ENCODE measurements around the gene SELPLG.
"Not testable (repeated sequence)": the region's sequence is repeated elsewhere in the genome, so short reads cannot be mapped to it uniquely, and the experiment has no call there.

SELPLG gene

GRCh38 chr12:108635997-108636808, 2.5 kb upstream of the SELPLG start:
- no peak for DNase-seq (ENCODE audit: low spot score in 2 of 2)
- Mint-ChIP-seq H3K4me1 (peaks cover 59% of the 10 kb centered on the region), H3K9me3 (no peaks in the 10 kb centered on the region), H3K4me3 (peak overlapping the region; percentile 92), H3K36me3 (peaks cover 42% of the 10 kb centered on the region), H3K27ac (peak overlapping the region; percentile 37)
- no peak for ATAC-seq

GRCh38 chr12:108635201-108635996, 1.7 kb upstream of the SELPLG start:
- Mint-ChIP-seq H3K36me3 (peaks cover 48% of the 10 kb centered on the region), H3K4me3 (peak overlapping the region; percentile 92), H3K9me3 (no peaks in the 10 kb centered on the region), H3K27ac (peak overlapping the region; percentile 37), H3K4me1 (peaks cover 67% of the 10 kb centered on the region)
- ATAC-seq, result peak; percentile 39
- peak; percentile 28 to 74 for DNase-seq (ENCODE audit: low spot score in 2 of 2)

- ATAC-seq (peak; percentile 49), DNase-seq (ENCODE audit: low spot score in 2 of 2) (peak; percentile 42 to 80)
- Mint-ChIP-seq H3K9me3 (no peaks in the 10 kb centered on the region), H3K27ac (peak overlapping the region; percentile 96), H3K4me1 (peaks cover 65% of the 10 kb centered on the region), H3K4me3 (peak overlapping the region; percentile 92), H3K36me3 (peaks cover 59% of the 10 kb centered on the region)
Measured at GRCh38 chr12:108634341-108634751, 652 bp upstream of the SELPLG start.

GRCh38 chr12:108633081-108633533, 587 bp downstream of the SELPLG start:
- Mint-ChIP-seq H3K27ac (peak overlapping the region; percentile 96), H3K9me3 (no peaks in the 10 kb centered on the region), H3K4me3 (peak overlapping the region; percentile 92), H3K4me1 (peaks cover 73% of the 10 kb centered on the region), H3K36me3 (peaks cover 70% of the 10 kb centered on the region)
- DNase-seq (ENCODE audit: low spot score in 2 of 2), result no peak
- ATAC-seq, result no peak

GRCh38 chr12:108631261-108631660, 2.4 kb downstream of the SELPLG start:
- peak overlapping the region; percentile 96 for H3K27ac Mint-ChIP-seq
- not testable (repeated sequence) for H3K9me3 Mint-ChIP-seq; ATAC-seq; DNase-seq (ENCODE audit: low spot score in 2 of 2)
- H3K36me3 Mint-ChIP-seq, result peaks cover 89% of the 10 kb centered on the region
- peaks cover 84% of the 10 kb centered on the region for H3K4me1 Mint-ChIP-seq
- peak overlapping the region; percentile 92 for H3K4me3 Mint-ChIP-seq

GRCh38 chr12:108630481-108631207, 3.0 kb downstream of the SELPLG start:
- peaks cover 81% of the 10 kb centered on the region for H3K4me1 Mint-ChIP-seq
- peak overlapping the region; percentile 96 for H3K27ac Mint-ChIP-seq
- ATAC-seq (no peak), DNase-seq (ENCODE audit: low spot score in 2 of 2) (peak in 1 of 2 donors; percentile 60)
- peaks cover 95% of the 10 kb centered on the region for H3K36me3 Mint-ChIP-seq
- H3K9me3 Mint-ChIP-seq, result no peaks in the 10 kb centered on the region
- H3K4me3 Mint-ChIP-seq, result peak overlapping the region; percentile 92

- Mint-ChIP-seq H3K36me3 (peaks cover 95% of the 10 kb centered on the region), H3K9me3 (no peaks in the 10 kb centered on the region), H3K4me3 (peak overlapping the region; percentile 92), H3K4me1 (peaks cover 81% of the 10 kb centered on the region), H3K27ac (peak overlapping the region; percentile 96)
- ATAC-seq (peak; percentile 67), DNase-seq (ENCODE audit: low spot score in 2 of 2) (peak; percentile 54 to 82)
Measured at GRCh38 chr12:108629824-108630476, 3.7 kb downstream of the SELPLG start.

- no peak for ATAC-seq
- H3K9me3 Mint-ChIP-seq, result no peaks in the 10 kb centered on the region
- peak overlapping the region; percentile 96 for H3K27ac Mint-ChIP-seq
- no peak for DNase-seq (ENCODE audit: low spot score in 2 of 2)
- peak overlapping the region; percentile 92 for H3K4me3 Mint-ChIP-seq
- peaks cover 76% of the 10 kb centered on the region for H3K4me1 Mint-ChIP-seq
- peaks cover 95% of the 10 kb centered on the region for H3K36me3 Mint-ChIP-seq
Measured at GRCh38 chr12:108629151-108629550, 4.5 kb downstream of the SELPLG start.

- peak overlapping the region; percentile 92 for H3K4me3 Mint-ChIP-seq
- DNase-seq (ENCODE audit: low spot score in 2 of 2), result no peak
- H3K36me3 Mint-ChIP-seq, result peaks cover 95% of the 10 kb centered on the region
Measured at GRCh38 chr12:108627134-108627920, 6.4 kb downstream of the SELPLG start.

GRCh38 chr12:108625228-108625627, 8.5 kb downstream of the SELPLG start:
- peak overlapping the region; percentile 97 for H3K27ac Mint-ChIP-seq
- peaks cover 74% of the 10 kb centered on the region for H3K4me1 Mint-ChIP-seq
- H3K9me3 Mint-ChIP-seq, result no peaks in the 10 kb centered on the region
- DNase-seq (ENCODE audit: low spot score in 2 of 2) (no peak), ATAC-seq (no peak)
- no peak overlapping the region for H3K4me3 Mint-ChIP-seq
- peaks cover 98% of the 10 kb centered on the region for H3K36me3 Mint-ChIP-seq

More at GRCh38 chr12:108627134-108627920, 6.4 kb downstream of the SELPLG start:
- Mint-ChIP-seq H3K27ac (peak overlapping the region; percentile 96), H3K4me1 (peaks cover 80% of the 10 kb centered on the region), H3K9me3 (no peaks in the 10 kb centered on the region)
- ATAC-seq, result no peak

GRCh38 chr12:108623577-108623976, 10.1 kb downstream of the SELPLG start:
- ATAC-seq (no peak), DNase-seq (ENCODE audit: low spot score in 2 of 2) (no peak)
- Mint-ChIP-seq H3K9me3 (no peaks in the 10 kb centered on the region), H3K36me3 (peaks cover 99% of the 10 kb centered on the region), H3K27ac (peak overlapping the region; percentile 97), H3K4me1 (peaks cover 74% of the 10 kb centered on the region), H3K4me3 (no peak overlapping the region)

GRCh38 chr12:108622921-108623514, 10.7 kb downstream of the SELPLG start:
- H3K9me3 Mint-ChIP-seq, result no peaks in the 10 kb centered on the region
- H3K4me1 Mint-ChIP-seq, result peaks cover 74% of the 10 kb centered on the region
- H3K36me3 Mint-ChIP-seq, result peaks cover 96% of the 10 kb centered on the region
- H3K4me3 Mint-ChIP-seq, result no peak overlapping the region
- ATAC-seq (no peak), DNase-seq (ENCODE audit: low spot score in 2 of 2) (no peak)
- H3K27ac Mint-ChIP-seq, result peak overlapping the region; percentile 97

- peak; percentile 46 for ATAC-seq
- H3K36me3 Mint-ChIP-seq, result peaks cover 93% of the 10 kb centered on the region
- peaks cover 74% of the 10 kb centered on the region for H3K4me1 Mint-ChIP-seq
Measured at GRCh38 chr12:108622421-108622820, 11.3 kb downstream of the SELPLG start.

More at GRCh38 chr12:108622421-108622820, 11.3 kb downstream of the SELPLG start:
- no peak for DNase-seq (ENCODE audit: low spot score in 2 of 2)
- no peaks in the 10 kb centered on the region for H3K9me3 Mint-ChIP-seq
- H3K4me3 Mint-ChIP-seq, result no peak overlapping the region
- H3K27ac Mint-ChIP-seq, result peak overlapping the region; percentile 97

Measured in stimulated activated effector memory CD8-positive, alpha-beta T cell treated with anti-CD3 and anti-CD28 coated beads, Interleukin-12 subunit alpha, Interleukin-12 subunit beta, amount 100 ng/mL, for 72 hours (primary cell).